Measurements from ENCODE around the gene AAMP.
"Not testable (repeated sequence)": the region's sequence is repeated elsewhere in the genome, so short reads cannot be mapped to it uniquely, and the experiment has no call there.

The AAMP gene

DNA sequence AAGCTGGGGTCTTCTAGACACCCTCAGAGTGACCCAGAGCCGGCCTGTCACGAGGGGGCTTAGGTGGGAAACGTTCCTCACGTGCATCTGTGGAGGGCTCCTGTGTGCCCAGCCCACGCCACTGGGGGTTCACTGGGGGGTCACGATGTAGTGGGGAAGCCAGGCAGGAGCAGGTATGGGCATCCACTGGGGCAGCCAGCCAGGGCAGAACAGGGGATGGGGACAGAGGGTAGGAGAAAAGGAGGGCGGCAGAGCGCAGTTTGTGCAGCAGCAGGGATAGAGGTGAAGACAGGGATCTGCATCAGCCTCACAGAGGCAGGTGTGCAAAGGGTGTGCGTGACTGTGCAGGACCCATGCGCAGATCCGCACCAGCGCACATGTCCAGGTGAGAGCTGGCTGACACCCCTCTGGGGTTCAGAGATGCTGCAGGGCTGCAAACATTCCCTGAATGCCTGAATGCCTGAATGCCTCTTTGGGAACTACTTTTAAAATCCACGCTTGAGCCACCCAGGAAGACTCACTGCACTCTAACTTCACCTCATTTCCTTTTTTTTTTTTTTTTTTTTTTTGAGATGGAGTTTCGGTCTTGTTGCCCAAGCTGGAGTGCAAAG is 10.4 kb upstream of the AAMP start:
- no peaks in the 10 kb centered on the region for H3K4me1 ChIP-seq (ENCODE audit: control insufficient read depth, low read depth, low read length)
- H3K9me3 ChIP-seq (ENCODE audit: control insufficient read depth, low read depth, low read length): no peaks in the 10 kb centered on the region
- no peak overlapping the region for H3K9ac ChIP-seq (ENCODE audit: low read length)
- no peak overlapping the region for H3K4me3 ChIP-seq (ENCODE audit: low read length)
- no peak overlapping the region for H3K27ac ChIP-seq (ENCODE audit: low read length)
- H3K27me3 ChIP-seq (ENCODE audit: control insufficient read depth, insufficient read depth, low read length): no peaks in the 10 kb centered on the region
- peaks cover 9% of the 10 kb centered on the region for H3K36me3 ChIP-seq (ENCODE audit: control insufficient read depth, low read depth, low read length)

DNA sequence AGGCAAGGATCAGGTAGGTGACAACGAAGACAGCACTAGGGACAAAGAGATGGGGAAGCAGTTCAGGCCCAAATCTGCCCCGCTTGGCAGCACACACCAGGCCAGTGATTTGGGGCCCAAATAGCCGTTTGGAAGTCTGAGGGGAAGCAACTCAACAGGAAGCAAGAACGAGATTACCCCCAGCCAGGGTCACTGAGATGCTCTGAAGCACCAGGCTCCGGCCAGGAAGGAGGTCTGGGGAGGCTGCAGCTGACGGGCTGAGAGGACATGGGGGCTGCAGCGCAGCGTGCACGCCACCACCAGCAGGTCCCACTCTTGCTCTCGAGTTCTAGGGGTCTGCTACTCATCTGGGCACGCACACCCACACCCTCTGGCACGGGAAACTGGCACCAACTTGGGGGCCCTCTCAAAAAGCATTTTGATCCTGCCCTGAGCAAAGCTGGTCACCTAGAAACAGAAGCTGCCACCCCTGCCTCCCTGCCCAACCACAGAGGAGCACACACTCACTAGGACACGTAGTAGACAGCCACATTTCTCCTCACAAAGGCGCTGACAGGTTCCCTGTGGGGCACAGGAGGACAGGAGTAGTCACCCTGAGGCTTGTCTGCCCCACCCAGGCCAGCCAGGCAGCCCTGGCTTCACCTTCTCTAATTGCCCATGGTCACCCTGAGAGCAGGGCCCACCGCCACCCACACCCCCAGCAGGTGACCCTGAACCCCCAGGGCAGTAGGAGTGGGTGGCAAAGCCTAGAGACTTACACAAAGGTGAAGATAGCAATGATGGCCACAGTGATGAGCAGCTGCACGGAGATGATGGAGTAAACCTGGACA is 8.8 kb upstream of the AAMP start:
- Histone ChIP-seq H3K9me3 (ENCODE audit: control insufficient read depth, low read depth, low read length) (no peaks in the 10 kb centered on the region), H3K27ac (ENCODE audit: low read length) (no peak overlapping the region), H3K27me3 (ENCODE audit: control insufficient read depth, insufficient read depth, low read length) (no peaks in the 10 kb centered on the region), H3K36me3 (ENCODE audit: control insufficient read depth, low read depth, low read length) (peaks cover 22% of the 10 kb centered on the region), H3K4me3 (ENCODE audit: low read length) (no peak overlapping the region), H3K4me1 (ENCODE audit: control insufficient read depth, low read depth, low read length) (no peaks in the 10 kb centered on the region), H3K9ac (ENCODE audit: low read length) (no peak overlapping the region)

DNA sequence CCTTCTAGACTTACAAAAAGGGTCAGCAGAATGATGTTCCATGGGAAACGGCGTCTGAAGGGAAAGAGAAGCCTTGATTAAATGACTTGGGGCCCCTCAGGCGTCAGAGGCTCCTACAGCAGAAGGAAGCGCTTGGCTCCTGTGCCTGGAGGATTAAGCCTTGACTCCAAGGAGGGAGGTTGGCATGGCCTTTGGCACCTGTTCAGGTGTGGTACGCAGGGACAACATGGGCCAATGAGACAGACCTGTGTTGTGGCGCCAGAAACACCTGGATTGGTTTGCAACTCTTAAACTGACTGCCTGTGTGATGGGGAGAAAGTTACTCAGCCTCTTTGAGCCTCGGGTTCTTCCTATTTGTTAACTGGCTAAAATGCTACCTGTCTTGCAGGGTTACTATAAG is 8.0 kb upstream of the AAMP start:
- no peak overlapping the region for H3K4me3 ChIP-seq (ENCODE audit: low read length)
- no peaks in the 10 kb centered on the region for H3K9me3 ChIP-seq (ENCODE audit: control insufficient read depth, low read depth, low read length)
- H3K4me1 ChIP-seq (ENCODE audit: control insufficient read depth, low read depth, low read length): no peaks in the 10 kb centered on the region
- no peak overlapping the region for H3K27ac ChIP-seq (ENCODE audit: low read length)
- H3K36me3 ChIP-seq (ENCODE audit: control insufficient read depth, low read depth, low read length): peaks cover 24% of the 10 kb centered on the region
- no peak overlapping the region for H3K9ac ChIP-seq (ENCODE audit: low read length)
- H3K27me3 ChIP-seq (ENCODE audit: control insufficient read depth, insufficient read depth, low read length): no peaks in the 10 kb centered on the region

DNA sequence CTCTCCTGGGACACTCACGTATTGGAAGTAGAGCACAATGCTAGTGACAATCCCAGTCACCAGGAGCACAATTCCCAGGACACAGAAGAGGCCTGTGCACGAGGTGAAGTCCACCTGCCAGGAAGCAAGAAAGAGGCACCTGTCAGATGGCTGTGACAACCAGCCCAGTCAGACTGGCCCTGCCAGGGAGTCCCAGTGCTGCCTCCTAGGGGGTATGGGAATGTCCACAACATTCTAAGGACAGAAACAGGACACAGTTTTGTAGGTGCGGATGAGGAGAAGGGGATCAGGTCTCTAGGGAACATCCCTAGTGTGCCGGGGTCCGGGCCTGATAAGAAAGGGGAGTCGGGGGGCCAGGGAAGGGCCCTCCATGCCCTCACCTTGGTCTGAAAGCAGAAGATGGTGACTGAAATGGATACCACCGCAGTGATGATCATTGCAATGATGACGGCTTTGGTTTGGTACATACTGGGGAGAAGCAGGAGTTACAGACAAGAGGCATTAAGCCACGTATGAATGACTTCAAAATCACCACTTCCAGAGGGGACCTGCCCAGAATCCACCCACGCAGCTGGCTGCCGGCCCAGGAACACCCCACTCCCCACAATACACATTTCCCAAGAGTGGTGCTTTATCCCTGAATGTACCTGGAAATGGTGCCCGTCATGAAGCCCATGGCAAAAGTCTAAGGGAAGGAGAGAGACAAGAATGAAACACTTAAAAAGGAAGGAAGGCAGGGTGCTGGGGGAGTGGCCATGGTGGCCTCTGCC is 7.2 kb upstream of the AAMP start:
- Histone ChIP-seq H3K36me3 (ENCODE audit: control insufficient read depth, low read depth, low read length) (peaks cover 24% of the 10 kb centered on the region), H3K9ac (ENCODE audit: low read length) (no peak overlapping the region), H3K4me1 (ENCODE audit: control insufficient read depth, low read depth, low read length) (no peaks in the 10 kb centered on the region), H3K9me3 (ENCODE audit: control insufficient read depth, low read depth, low read length) (no peaks in the 10 kb centered on the region), H3K27me3 (ENCODE audit: control insufficient read depth, insufficient read depth, low read length) (no peaks in the 10 kb centered on the region), H3K27ac (ENCODE audit: low read length) (no peak overlapping the region), H3K4me3 (ENCODE audit: low read length) (no peak overlapping the region)

DNA sequence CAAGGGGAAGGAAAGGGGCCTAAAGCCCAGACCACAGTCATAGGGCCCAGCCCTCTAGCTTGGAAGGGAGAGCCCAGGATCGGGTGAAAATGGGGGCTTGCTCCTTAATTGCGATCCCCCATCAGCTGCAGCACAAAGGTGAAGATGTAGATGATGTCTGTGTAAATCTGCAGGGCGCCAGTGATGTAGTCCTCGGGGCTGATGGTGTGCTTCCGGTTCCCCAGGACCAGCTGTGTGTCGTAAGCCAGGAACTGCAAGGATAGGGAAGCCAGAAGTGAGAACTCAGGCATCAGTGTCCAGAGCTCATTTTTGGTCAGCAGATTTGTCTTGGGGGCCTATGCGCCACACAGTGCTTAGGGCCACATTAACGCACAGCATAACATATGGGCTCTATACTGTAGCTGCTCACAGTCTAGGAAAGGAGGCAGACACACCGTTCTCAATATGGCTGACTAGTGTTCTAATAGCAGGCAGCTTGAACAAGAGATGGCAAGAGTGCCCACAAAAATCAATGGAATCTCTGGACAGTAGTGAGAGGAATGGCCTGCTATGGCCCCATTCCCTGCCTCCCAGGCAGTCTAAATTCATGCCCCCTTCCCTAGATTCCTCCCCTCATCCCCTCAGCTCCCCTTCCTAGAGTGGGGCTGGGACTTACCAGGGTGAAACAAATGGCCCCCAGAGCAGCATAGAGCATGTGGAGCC is 5.6 kb upstream of the AAMP start:
- H3K36me3 ChIP-seq (ENCODE audit: control insufficient read depth, low read depth, low read length): peaks cover 24% of the 10 kb centered on the region
- no peaks in the 10 kb centered on the region for H3K9me3 ChIP-seq (ENCODE audit: control insufficient read depth, low read depth, low read length)
- no peaks in the 10 kb centered on the region for H3K27me3 ChIP-seq (ENCODE audit: control insufficient read depth, insufficient read depth, low read length)
- H3K4me1 ChIP-seq (ENCODE audit: control insufficient read depth, low read depth, low read length): no peaks in the 10 kb centered on the region
- no peak overlapping the region for H3K4me3 ChIP-seq (ENCODE audit: low read length)
- no peak overlapping the region for H3K9ac ChIP-seq (ENCODE audit: low read length)
- H3K27ac ChIP-seq (ENCODE audit: low read length): no peak overlapping the region

DNA sequence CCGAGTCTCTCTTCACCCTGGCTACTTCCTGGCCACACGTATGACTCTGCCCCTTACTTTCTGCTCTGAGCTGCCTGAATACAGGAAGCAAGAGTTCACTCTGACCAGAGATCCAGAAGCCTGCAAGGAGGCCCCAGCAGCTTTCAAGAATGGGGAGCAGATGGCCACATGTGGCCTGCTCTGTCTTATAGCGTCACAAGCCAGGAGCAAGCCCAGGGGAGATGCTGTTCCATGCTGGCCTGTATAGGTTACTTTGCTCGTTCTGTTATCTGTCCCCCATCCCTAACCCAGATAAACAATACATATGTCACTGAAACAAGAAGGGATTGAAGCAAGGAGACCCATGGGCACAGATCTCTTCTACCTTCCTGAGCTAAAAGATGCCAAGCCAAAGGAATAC is 4.6 kb upstream of the AAMP start:
- Histone ChIP-seq H3K36me3 (ENCODE audit: control insufficient read depth, low read depth, low read length) (peaks cover 24% of the 10 kb centered on the region), H3K27ac (ENCODE audit: low read length) (no peak overlapping the region), H3K9ac (ENCODE audit: low read length) (no peak overlapping the region), H3K27me3 (ENCODE audit: control insufficient read depth, insufficient read depth, low read length) (no peaks in the 10 kb centered on the region), H3K4me1 (ENCODE audit: control insufficient read depth, low read depth, low read length) (no peaks in the 10 kb centered on the region), H3K4me3 (ENCODE audit: low read length) (no peak overlapping the region), H3K9me3 (ENCODE audit: control insufficient read depth, low read depth, low read length) (no peaks in the 10 kb centered on the region)

DNA sequence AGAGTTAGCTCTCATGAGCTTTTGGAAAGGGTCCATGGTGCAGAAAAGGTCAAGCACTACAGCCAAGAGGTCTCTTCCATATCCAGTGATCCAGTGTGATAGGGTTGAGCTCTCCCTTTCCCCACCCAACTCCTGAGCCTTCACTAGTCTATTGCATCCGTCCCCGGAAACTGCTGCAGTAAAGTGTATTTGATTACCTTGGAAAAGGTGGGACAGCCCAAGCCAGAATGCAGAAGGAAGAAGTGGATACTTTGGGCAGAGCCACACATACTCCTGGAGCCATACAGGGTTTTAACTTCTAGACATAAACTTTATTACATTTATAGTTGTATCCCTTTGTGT is 3.9 kb upstream of the AAMP start:
- Histone ChIP-seq H3K27ac (ENCODE audit: low read length) (no peak overlapping the region), H3K9me3 (ENCODE audit: control insufficient read depth, low read depth, low read length) (no peaks in the 10 kb centered on the region), H3K27me3 (ENCODE audit: control insufficient read depth, insufficient read depth, low read length) (no peaks in the 10 kb centered on the region), H3K36me3 (ENCODE audit: control insufficient read depth, low read depth, low read length) (peaks cover 24% of the 10 kb centered on the region), H3K4me3 (ENCODE audit: low read length) (no peak overlapping the region), H3K4me1 (ENCODE audit: control insufficient read depth, low read depth, low read length) (no peaks in the 10 kb centered on the region), H3K9ac (ENCODE audit: low read length) (no peak overlapping the region)

DNA sequence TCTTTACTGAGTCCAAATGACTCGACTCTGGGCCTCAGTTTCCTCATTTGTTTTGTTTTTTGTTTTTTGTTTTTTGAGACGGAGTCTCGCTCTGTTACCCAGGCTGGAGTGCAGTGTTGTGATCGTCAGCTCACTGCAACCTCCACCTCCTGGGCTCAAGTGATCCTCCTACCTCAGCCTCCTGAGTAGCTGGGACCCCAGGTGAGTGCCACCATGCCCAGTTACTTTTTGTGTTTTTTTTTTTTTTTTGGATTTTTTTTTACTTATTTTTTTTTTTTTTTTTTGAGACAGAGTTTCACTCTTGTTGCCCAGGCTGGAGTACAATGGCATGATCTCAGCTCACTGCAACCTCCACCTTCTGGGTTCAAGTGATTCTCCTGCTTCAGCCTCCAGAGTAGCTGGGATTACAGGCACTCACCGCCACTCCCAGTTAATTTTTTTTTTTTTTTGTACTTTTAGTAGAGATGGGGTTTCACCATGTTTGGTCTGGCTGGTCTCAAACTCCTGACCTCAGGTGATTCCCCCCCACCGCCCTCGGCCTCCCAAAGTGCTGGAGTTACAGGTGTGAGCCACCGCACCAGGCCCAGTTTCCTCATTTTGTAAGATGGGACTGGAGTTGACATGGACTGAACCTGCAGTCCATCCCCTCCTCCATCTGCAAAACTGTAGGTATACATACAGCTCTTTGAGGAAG is 3.4 kb upstream of the AAMP start:
- not testable (repeated sequence) for H3K4me3 ChIP-seq (ENCODE audit: low read length); H3K27ac ChIP-seq (ENCODE audit: low read length); H3K27me3 ChIP-seq (ENCODE audit: control insufficient read depth, insufficient read depth, low read length); H3K9ac ChIP-seq (ENCODE audit: low read length); H3K4me1 ChIP-seq (ENCODE audit: control insufficient read depth, low read depth, low read length); H3K9me3 ChIP-seq (ENCODE audit: control insufficient read depth, low read depth, low read length)
- peaks cover 24% of the 10 kb centered on the region for H3K36me3 ChIP-seq (ENCODE audit: control insufficient read depth, low read depth, low read length)

DNA sequence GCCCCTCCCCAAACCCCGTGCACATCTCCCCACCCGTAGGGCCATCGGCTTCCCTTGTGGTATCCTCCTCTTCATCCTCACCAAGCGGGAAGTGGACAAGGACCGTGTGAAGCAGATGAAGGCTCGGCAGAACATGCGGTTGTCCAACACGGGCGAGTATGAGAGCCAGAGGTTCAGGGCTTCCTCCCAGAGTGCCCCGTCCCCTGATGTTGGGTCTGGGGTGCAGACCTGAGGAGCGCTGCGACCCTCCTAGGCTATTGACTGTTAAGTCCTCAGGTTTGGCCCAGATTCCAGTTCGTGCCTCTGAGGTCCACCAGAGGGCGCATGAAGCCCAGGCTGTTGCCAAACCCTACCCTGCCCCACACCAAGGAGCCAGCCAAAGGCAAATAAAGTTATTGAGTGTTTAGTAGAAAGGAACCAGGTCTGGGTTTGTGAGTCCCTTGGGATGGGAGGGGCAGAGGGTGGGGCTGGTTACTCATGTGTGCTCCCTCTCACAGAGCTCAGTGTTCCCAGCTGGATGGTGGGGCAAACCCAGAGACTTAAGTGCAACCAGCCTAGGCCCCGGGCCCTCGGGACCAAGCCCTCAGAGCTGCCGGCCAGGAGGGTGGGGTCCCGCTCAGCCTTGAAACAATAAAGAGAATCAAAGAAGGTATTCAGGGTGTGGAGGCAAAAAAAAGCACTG is 2.7 kb upstream of the AAMP start:
- Histone ChIP-seq H3K9me3 (ENCODE audit: control insufficient read depth, low read depth, low read length) (no peaks in the 10 kb centered on the region), H3K27ac (ENCODE audit: low read length) (no peak overlapping the region), H3K9ac (ENCODE audit: low read length) (no peak overlapping the region), H3K36me3 (ENCODE audit: control insufficient read depth, low read depth, low read length) (peaks cover 24% of the 10 kb centered on the region), H3K27me3 (ENCODE audit: control insufficient read depth, insufficient read depth, low read length) (no peaks in the 10 kb centered on the region), H3K4me3 (ENCODE audit: low read length) (no peak overlapping the region), H3K4me1 (ENCODE audit: control insufficient read depth, low read depth, low read length) (no peaks in the 10 kb centered on the region)

DNA sequence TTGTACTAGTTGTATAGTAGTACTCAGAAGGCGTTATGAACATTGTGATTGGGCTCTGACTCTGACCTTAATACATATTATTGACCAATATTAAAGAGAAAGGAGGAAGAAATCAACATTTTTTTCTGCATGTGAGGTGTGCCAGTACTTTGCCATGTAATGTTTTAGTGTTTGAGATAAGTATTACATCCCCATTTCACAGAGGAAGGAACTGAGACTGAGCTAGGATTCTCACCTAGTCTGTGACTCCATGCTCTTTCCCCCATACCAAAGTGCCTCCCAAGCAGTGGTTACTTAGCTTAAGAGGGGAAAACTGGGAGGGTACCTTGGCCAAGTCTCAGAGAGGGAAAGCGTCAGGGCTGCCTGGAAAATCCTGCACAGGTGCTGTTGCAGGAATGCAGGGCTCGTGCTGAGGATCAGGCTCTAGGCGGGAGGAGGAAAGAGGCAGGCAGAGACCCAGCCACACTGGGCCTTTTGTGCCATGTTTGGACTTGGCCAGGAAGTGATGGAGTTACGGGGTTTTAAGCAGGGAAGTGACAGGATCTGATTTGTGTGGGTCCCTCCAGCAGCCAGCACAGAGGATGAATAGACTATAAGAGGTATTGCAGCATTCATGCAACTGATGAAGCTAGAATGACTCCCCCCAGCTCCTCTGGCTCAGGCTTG is 2.1 kb upstream of the AAMP start:
- no peak overlapping the region for H3K9ac ChIP-seq (ENCODE audit: low read length)
- peaks cover 26% of the 10 kb centered on the region for H3K36me3 ChIP-seq (ENCODE audit: control insufficient read depth, low read depth, low read length)
- H3K4me3 ChIP-seq (ENCODE audit: low read length): no peak overlapping the region
- H3K27me3 ChIP-seq (ENCODE audit: control insufficient read depth, insufficient read depth, low read length): no peaks in the 10 kb centered on the region
- no peak overlapping the region for H3K27ac ChIP-seq (ENCODE audit: low read length)
- no peaks in the 10 kb centered on the region for H3K4me1 ChIP-seq (ENCODE audit: control insufficient read depth, low read depth, low read length)
- H3K9me3 ChIP-seq (ENCODE audit: control insufficient read depth, low read depth, low read length): no peaks in the 10 kb centered on the region

Measured in iPS-18a (cell line).